Measurements from ENCODE around the gene MZT2B. TPM values are rescaled to one million over a fixed set of nuclear protein-coding genes. Genes with fewer than 3 reads are reported as not detected.

The MZT2B gene
- total and polyA plus RNA-seq, 2 of the 8 experiments (the other 6 are each of a cell fraction or from before 2014, with no cell fraction given), result 90.3 to 151 TPM

GRCh38 chr2:130181325-130181879 is 660 bp upstream of the MZT2B start, which contains the start of gene SMPD4 (continued):
- TF ChIP-seq ATF3 (IDR thresholded peaks at IDR 0.05; ENCODE audit: insufficient read depth, low read depth, low read length) (peak; percentile 49; the same call in 1 of the 2 replicates), KDM4A (IDR thresholded peaks at IDR 0.05; ENCODE audit: low read depth, low read length, severe bottlenecking) (peak; percentile 86), HDAC6 (IDR thresholded peaks at IDR 0.05; ENCODE audit: low read depth, low read length) (no peak), CHD1 (IDR thresholded peaks at IDR 0.05; ENCODE audit: low read depth, low read length) (no peak), SIX5 (IDR thresholded peaks at IDR 0.05; ENCODE audit: low read depth, low read length) (no peak), ASH2L (IDR thresholded peaks at IDR 0.05; ENCODE audit: low read length) (peak; percentile 53), JUND (IDR thresholded peaks at IDR 0.05; ENCODE audit: low read length) (no peak), SRF (IDR thresholded peaks at IDR 0.05; ENCODE audit: low read depth, low read length) (peak; percentile 61; the same call in 1 of the 2 replicates), E2F6 (IDR thresholded peaks at IDR 0.05) (peak; percentile 92), RNF2 (IDR thresholded peaks at IDR 0.05; ENCODE audit: borderline replicate concordance, low read depth, low read length, missing control alignments, poor library complexity, severe bottlenecking) (no peak), POU5F1 (IDR thresholded peaks at IDR 0.05; ENCODE audit: low read depth, low read length) (no peak), BCL11A (IDR thresholded peaks at IDR 0.05; ENCODE audit: low read depth in 2 of 2, low read length in 2 of 2) (no peak), SIN3A (conservative IDR thresholded peaks at IDR 0.05 in 1 of 2, IDR thresholded peaks at IDR 0.05 in 1 of 2; ENCODE audit: low read depth in 1 of 2, low read length in 2 of 2) (peak in 1 of 2 experiments; percentile 48; a peak in 2 of 4 replicates), POLR2A (IDR thresholded peaks at IDR 0.05; ENCODE audit: control extremely low read depth in 1 of 2, low read depth in 2 of 2, low read length in 2 of 2) (peak; percentile 67 to 92), GTF2F1 (IDR thresholded peaks at IDR 0.05; ENCODE audit: borderline replicate concordance, low read depth, low read length) (peak; percentile 51; the same call in 1 of the 2 replicates), EGR1 (IDR thresholded peaks at IDR 0.05; ENCODE audit: borderline replicate concordance, low read depth, low read length) (peak; percentile 83), GABPA (IDR thresholded peaks at IDR 0.05; ENCODE audit: borderline replicate concordance, insufficient read depth, low read length) (no peak), YY1 (IDR thresholded peaks at IDR 0.05; ENCODE audit: low read depth, low read length) (peak; percentile 97), CBX5 (IDR thresholded peaks at IDR 0.05; ENCODE audit: low read depth, low read length) (no peak), TAF7 (optimal IDR thresholded peaks at IDR 0.05; ENCODE audit: borderline replicate concordance, low read depth, low read length) (peak; percentile 79)

Data from H1 (cell line).